Effector memory CD4-positive, alpha-beta T cell (primary cell): ENCODE data around the gene RAB42.
"Not testable (repeated sequence)": the region's sequence is repeated elsewhere in the genome, so short reads cannot be mapped to it uniquely, and the experiment has no call there.

Source experiments
- DNase-seq, 3 donors: peaks; one replicate each; pipeline ENCODE4 v3.0.0-alpha.2; 2020
- H3K27ac ChIP-seq: 2 replicates; pipeline ENCODE4 v1.7.0; 2013; ENCODE audit warnings: mild to moderate bottlenecking, low read length, moderate library complexity; ENCODE audit not compliant: insufficient read depth, poor library complexity, severe bottlenecking
- H3K27me3 ChIP-seq: replicated peaks from 2 replicates; pipeline ENCODE4 v1.7.0; 2013; ENCODE audit warnings: mild to moderate bottlenecking, low read length; ENCODE audit not compliant: insufficient read depth, control insufficient read depth, poor library complexity, severe bottlenecking
- H3K36me3 ChIP-seq: 2 replicates; pipeline ENCODE4 v1.7.0; 2013; ENCODE audit warnings: mild to moderate bottlenecking, low read length, moderate library complexity; ENCODE audit not compliant: control insufficient read depth, insufficient read depth
- H3K4me1 ChIP-seq: 2 replicates; pipeline ENCODE4 v1.7.0; 2013; ENCODE audit warnings: low read length, mild to moderate bottlenecking; ENCODE audit not compliant: control insufficient read depth, insufficient read depth, poor library complexity, severe bottlenecking
- H3K4me3 ChIP-seq: 2 replicates; pipeline ENCODE4 v1.7.0; 2013; ENCODE audit warnings: low read length, low read depth, mild to moderate bottlenecking; ENCODE audit not compliant: insufficient read depth, poor library complexity, severe bottlenecking
- H3K9me3 ChIP-seq: 2 replicates; pipeline ENCODE4 v1.7.0; 2013; ENCODE audit warnings: mild to moderate bottlenecking, low read length, moderate library complexity; ENCODE audit not compliant: control insufficient read depth

Gene RAB42

DNA sequence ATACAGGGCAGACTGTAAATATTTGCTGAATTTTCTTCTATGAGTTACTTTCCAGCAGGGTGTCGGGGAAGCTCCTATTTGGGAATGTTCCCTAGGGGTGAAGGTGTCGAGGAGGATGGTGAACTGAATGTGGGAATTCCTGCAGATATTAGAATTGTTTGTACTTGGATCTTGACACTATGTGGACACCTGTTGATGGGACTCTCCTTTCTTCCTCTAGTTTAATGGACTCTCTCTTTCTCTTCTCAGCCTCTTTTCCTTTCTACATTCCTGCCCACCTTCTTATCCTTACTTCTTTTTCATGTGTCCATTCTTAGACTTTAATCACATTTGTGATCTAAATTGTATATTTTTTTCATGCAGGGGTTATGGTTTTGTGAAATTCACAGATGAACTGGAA is 25.1 kb upstream of the RAB42 start:
- Histone ChIP-seq H3K4me3 (no peak overlapping the region), H3K36me3 (peaks cover 44% of the 10 kb centered on the region), H3K27me3 (no peaks in the 10 kb centered on the region), H3K27ac (no peak overlapping the region), H3K9me3 (no peaks in the 10 kb centered on the region), H3K4me1 (no peaks in the 10 kb centered on the region)
- no peak for DNase-seq

DNA sequence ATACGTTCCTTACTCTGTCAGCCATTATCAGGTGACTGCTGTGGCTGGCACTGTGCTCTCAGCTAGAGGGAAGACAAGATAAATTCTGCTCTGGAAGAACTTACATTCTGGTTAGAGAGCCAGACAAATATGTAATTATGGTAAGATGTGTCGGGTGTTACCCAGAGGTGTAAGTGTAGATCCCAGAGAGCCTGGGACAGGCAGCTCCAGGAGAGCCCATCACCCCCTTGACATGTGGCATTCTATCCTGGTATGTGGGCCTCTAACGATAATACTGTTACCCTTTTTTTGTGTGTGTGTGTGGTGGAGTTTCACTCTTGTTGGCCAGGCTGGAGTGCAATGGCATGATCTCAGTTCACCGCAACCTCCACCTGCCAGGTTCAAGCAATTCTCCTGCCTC is 20.2 kb upstream of the RAB42 start:
- Histone ChIP-seq H3K4me3 (no peak overlapping the region), H3K9me3 (no peaks in the 10 kb centered on the region), H3K36me3 (peaks cover 30% of the 10 kb centered on the region), H3K27me3 (no peaks in the 10 kb centered on the region), H3K27ac (no peak overlapping the region), H3K4me1 (no peaks in the 10 kb centered on the region)
- no peak for DNase-seq

DNA sequence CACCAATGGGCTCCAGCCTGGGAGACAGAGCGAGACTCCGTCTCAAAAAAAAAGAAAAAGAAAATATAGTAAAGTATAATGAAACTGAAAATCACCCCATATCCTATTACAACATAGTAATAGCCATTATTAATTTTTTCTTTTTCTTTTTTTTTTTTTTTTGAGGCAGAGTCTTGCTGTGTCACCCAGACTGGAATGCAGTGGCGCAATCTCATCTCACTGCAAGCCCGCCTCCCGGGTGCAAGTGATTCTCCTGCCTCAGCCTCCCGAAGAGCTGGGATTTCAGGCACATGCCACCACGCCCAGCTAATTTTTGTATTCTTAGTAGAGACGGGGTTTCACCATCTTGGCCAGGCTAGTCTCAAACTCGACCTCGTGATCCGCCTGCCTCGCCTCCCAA is 19.2 kb upstream of the RAB42 start:
- H3K4me1 ChIP-seq, H3K27me3 ChIP-seq, H3K27ac ChIP-seq, H3K4me3 ChIP-seq, DNase-seq, H3K9me3 ChIP-seq: not testable (repeated sequence)
- H3K36me3 ChIP-seq: peaks cover 31% of the 10 kb centered on the region

DNA sequence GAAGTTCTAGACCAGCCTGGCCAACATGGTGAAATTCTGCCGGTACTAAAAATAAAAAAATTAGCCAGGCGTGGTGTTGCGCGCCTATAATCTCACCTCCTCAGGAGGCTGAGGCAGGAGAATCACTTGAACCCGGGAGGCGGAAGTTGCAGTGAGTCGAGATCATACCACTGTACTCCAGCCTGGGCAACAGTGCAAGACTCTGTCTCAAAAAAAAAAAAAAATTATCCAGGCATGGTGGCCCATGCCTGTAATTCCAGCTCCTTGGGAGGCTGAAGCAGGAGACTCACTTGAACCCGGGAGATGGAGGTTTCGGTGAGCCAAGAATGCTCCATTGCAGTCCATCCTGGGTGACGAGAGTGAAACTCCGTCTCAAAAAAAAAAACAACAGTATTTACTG is 18.5 kb upstream of the RAB42 start:
- Histone ChIP-seq H3K4me3 (no peak overlapping the region), H3K4me1 (no peaks in the 10 kb centered on the region), H3K27ac (no peak overlapping the region), H3K9me3 (no peaks in the 10 kb centered on the region), H3K36me3 (peaks cover 38% of the 10 kb centered on the region), H3K27me3 (no peaks in the 10 kb centered on the region)
- no peak for DNase-seq

DNA sequence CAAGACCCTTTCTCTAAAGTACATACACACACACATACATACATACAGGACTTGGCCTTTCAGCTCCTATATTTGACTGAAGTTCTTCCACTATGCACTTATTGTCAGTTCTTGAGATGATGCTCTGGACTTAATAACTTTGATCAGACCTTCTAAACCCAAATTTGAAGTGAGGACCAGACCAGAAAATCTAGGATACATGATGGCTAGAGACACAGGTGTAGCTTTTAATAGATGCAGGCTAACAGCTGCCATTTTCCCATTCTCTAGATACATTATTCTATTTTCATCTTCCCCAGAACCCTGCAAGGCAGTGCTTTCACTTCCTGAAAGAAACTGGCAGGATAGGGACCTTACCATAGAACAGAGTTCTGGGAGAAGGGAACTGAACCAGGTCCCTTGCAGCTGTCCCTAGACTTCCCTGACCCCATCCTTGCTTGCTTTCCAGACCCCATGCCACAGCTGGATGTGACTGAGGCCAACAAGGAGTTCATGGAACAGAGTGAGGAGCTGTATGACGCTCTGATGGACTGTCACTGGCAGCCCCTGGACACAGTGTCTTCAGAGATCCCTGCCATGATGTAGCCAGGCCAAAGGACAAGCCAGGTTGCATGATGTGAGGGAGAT is 14.9 kb upstream of the RAB42 start:
- H3K36me3 ChIP-seq: peaks cover 31% of the 10 kb centered on the region
- H3K27me3 ChIP-seq: no peaks in the 10 kb centered on the region
- no peak for DNase-seq
- H3K27ac ChIP-seq: no peak overlapping the region
- peaks cover 14% of the 10 kb centered on the region for H3K4me1 ChIP-seq
- H3K4me3 ChIP-seq: no peak overlapping the region
- H3K9me3 ChIP-seq: no peaks in the 10 kb centered on the region

DNA sequence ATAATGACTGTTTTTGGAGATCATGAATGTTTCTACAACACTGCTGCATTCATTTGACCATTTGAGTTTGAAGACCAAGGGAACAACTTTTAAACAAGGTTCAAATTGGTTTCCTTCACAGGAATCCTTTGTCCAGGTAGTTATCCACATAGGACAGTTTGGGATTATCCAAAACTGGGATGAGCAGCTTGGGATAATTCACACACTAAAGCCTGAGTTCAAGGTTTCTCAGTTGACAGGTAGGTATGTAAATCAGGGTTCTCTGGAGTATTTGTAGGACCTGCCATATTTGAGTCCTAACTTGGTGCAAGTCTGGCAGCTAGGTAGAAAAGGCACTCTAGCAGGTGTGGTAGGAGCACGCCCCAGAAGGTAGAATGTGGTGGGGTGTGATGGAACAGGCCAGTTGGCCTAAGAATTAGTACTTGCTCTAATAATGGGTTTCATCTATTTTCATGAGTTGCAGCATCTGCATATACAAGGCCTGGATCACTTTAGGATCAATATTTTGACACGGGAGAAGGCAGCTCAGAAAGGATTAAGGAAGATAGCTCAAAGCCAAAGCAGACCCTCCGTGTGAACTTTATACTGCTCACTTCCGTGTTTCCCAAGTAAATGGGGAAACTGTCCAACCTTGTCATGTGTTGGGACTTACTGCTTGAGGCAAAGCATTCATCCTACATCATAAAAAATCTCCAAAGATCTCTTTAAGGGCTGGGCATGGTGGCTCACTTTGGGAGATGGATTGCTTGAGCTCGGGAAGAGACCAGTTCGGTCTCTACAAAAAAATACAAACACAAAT is 14.1 kb upstream of the RAB42 start:
- H3K27ac ChIP-seq: no peak overlapping the region
- no peaks in the 10 kb centered on the region for H3K27me3 ChIP-seq
- H3K36me3 ChIP-seq: peaks cover 31% of the 10 kb centered on the region
- no peaks in the 10 kb centered on the region for H3K9me3 ChIP-seq
- no peak for DNase-seq
- no peak overlapping the region for H3K4me3 ChIP-seq
- peaks cover 14% of the 10 kb centered on the region for H3K4me1 ChIP-seq

DNA sequence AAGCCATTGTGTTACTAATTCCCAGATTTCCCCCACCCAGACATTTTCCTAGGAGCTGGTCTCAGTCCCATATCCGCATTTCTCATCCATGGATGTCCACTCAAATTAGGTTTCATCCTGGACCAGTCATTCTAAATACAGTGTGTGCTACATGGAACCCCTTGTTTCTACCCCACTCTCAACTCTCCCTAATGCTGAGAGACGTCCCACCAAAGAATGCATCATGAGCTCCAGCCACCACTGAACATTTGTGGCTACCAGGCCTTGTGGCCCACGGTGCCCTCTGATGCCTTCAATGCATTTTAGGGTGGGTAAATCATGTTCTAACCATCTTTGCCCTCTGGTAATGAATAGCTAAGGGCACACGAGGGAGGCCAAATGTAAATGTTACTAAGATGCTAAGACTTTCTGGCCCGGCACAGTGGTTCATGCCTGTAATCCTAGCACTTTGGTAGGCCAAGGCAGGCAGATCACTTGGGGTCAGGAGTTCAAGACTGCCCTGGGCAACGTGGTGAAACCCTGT is 13.3 kb upstream of the RAB42 start:
- no peak for DNase-seq
- H3K27ac ChIP-seq: no peak overlapping the region
- H3K36me3 ChIP-seq: peaks cover 31% of the 10 kb centered on the region

DNA sequence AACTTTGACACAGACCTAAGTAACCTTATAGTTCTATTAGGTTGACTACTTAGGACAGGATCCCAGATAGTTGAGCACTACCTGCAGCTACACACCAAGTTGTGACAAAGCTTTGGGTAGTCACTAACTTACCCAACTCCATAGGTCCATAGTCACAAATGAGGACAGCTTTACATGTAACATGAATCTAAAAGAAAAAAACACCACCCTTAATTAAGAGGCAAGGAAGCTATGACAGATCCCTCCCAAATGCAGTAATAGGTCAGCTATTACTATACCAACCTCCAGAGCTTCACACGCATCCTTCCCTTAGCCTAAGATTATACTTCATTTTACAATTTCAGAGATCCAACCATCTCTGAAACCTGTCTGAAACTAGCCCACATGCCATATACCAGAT is 12.7 kb upstream of the RAB42 start:
- Histone ChIP-seq H3K4me3 (no peak overlapping the region), H3K36me3 (peaks cover 31% of the 10 kb centered on the region), H3K27ac (peak overlapping the region; percentile 84), H3K4me1 (peaks cover 14% of the 10 kb centered on the region), H3K9me3 (no peaks in the 10 kb centered on the region), H3K27me3 (no peaks in the 10 kb centered on the region)
- DNase-seq: no peak

More for the DNA sequence above, 13.3 kb upstream of the RAB42 start:
- Histone ChIP-seq H3K4me3 (no peak overlapping the region), H3K4me1 (peaks cover 14% of the 10 kb centered on the region), H3K27me3 (no peaks in the 10 kb centered on the region), H3K9me3 (no peaks in the 10 kb centered on the region)

DNA sequence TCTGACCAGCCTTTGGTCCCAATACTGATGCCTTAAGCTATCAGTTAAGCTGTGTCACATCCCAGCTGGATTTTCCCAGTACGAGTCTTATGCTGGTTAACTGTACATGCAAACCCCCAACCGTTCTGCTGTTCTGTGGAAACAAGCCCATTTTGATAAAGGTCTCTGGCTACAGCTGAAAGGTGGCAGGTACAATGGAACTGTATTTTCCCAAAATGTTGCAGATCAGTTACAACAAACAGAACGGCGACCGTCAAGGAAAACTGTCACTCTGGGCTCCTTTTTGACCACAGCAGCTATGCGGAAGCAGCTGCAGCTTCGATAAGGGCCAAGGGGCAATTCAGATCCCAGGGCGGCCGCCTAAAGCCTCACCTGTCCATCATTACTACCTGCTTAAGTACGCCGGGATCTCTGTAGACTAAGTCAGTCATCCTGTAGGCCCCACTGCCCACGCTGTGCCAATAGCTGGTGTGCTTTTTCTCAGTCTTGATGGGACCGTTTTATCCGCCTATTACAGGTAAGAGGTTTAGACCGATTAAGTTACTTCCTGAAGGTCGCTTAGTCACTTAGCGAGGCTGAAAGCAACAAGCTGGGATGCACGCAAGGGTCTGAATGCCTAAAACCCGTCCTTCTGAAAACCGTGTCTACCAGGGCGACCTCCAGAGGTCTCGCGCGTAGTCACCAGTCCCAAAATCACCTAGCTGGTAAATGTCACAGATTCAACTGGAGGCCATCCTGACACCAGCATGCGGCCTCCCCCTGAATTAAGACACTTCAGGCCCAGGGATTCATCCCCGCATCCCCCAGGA is 11.1 kb upstream of the RAB42 start:
- peak; percentile 27 to 45 (median 42) for DNase-seq
- Histone ChIP-seq H3K36me3 (peaks cover 26% of the 10 kb centered on the region), H3K9me3 (no peaks in the 10 kb centered on the region)

More for the DNA sequence above, 11.1 kb upstream of the RAB42 start:
- H3K27me3 ChIP-seq: no peaks in the 10 kb centered on the region
- H3K4me1 ChIP-seq: peaks cover 14% of the 10 kb centered on the region
- H3K4me3 ChIP-seq: peak overlapping the region; percentile 99
- peak overlapping the region; percentile 84 for H3K27ac ChIP-seq
